Measurements from ENCODE around the gene RBM28. TPM values are rescaled to one million over a fixed set of nuclear protein-coding genes. Genes with fewer than 3 reads are reported as not detected.

RBM28 gene
- total RNA-seq, 2 experiments from 2014 or later, result 46.2 to 56.0 TPM

- Mint-ChIP-seq H3K36me3 (peaks cover 3% of the 10 kb centered on the region), H3K27ac (no peak overlapping the region), H3K9me3 (peaks cover 8% of the 10 kb centered on the region), H3K4me1 (ENCODE audit: low read depth) (no peaks in the 10 kb centered on the region), H3K4me3 (no peak overlapping the region), H3K27me3 (peaks cover 10% of the 10 kb centered on the region)
- POLR2A ChIA-PET, result no interaction called here
- CTCF ChIA-PET, result interaction anchor here (0.5 kb wide), 1 partner anchor 589 kb away, joined by 3 read pairs; no protein-coding TSS in a partner anchor
- intact Hi-C loops (cut with micrococcal nuclease), result no loop called here
- DNase-seq, result no peak
Measured at GRCh38 chr7:128274246-128274883, 69.3 kb downstream of the RBM28 start.

GRCh38 chr7:128271942-128272481, 71.7 kb downstream of the RBM28 start:
- H3K27me3 Mint-ChIP-seq, result peaks cover 22% of the 10 kb centered on the region
- H3K36me3 Mint-ChIP-seq, result no peaks in the 10 kb centered on the region
- no peaks in the 10 kb centered on the region for H3K9me3 Mint-ChIP-seq
- intact Hi-C loops (cut with micrococcal nuclease), result no loop called here
- no peak for DNase-seq
- H3K27ac Mint-ChIP-seq, result no peak overlapping the region
- no peak overlapping the region for H3K4me3 Mint-ChIP-seq
- ChIA-PET POLR2A (no interaction called here), CTCF (no interaction called here)
- no peaks in the 10 kb centered on the region for H3K4me1 Mint-ChIP-seq (ENCODE audit: low read depth)

GRCh38 chr7:128271471-128271941, 72.2 kb downstream of the RBM28 start:
- intact Hi-C loops (cut with micrococcal nuclease), result no loop called here
- no peak for DNase-seq
- Mint-ChIP-seq H3K27ac (no peak overlapping the region), H3K4me1 (ENCODE audit: low read depth) (no peaks in the 10 kb centered on the region), H3K27me3 (peaks cover 22% of the 10 kb centered on the region), H3K4me3 (no peak overlapping the region), H3K36me3 (no peaks in the 10 kb centered on the region), H3K9me3 (no peaks in the 10 kb centered on the region)
- POLR2A ChIA-PET, result no interaction called here
- CTCF ChIA-PET, result no interaction called here

GRCh38 chr7:128270826-128271272, 72.9 kb downstream of the RBM28 start:
- no peak for DNase-seq
- Mint-ChIP-seq H3K27ac (no peak overlapping the region), H3K4me3 (no peak overlapping the region), H3K9me3 (no peaks in the 10 kb centered on the region), H3K36me3 (no peaks in the 10 kb centered on the region), H3K4me1 (ENCODE audit: low read depth) (no peaks in the 10 kb centered on the region), H3K27me3 (peaks cover 24% of the 10 kb centered on the region)
- POLR2A ChIA-PET, result no interaction called here
- intact Hi-C loops (cut with micrococcal nuclease), result no loop called here
- CTCF ChIA-PET, result no interaction called here

- no peak for DNase-seq
- H3K4me3 Mint-ChIP-seq, result no peak overlapping the region
- no peak overlapping the region for H3K27ac Mint-ChIP-seq
- H3K9me3 Mint-ChIP-seq, result no peaks in the 10 kb centered on the region
- H3K27me3 Mint-ChIP-seq, result peaks cover 21% of the 10 kb centered on the region
- H3K36me3 Mint-ChIP-seq, result no peaks in the 10 kb centered on the region
- POLR2A ChIA-PET, result no interaction called here
- CTCF ChIA-PET, result no interaction called here
- H3K4me1 Mint-ChIP-seq (ENCODE audit: low read depth), result no peaks in the 10 kb centered on the region
- intact Hi-C loops (cut with micrococcal nuclease), result no loop called here
Measured at GRCh38 chr7:128268233-128268632, 75.5 kb downstream of the RBM28 start.

- Mint-ChIP-seq H3K36me3 (no peaks in the 10 kb centered on the region), H3K27me3 (peaks cover 21% of the 10 kb centered on the region), H3K4me3 (no peak overlapping the region), H3K4me1 (ENCODE audit: low read depth) (no peaks in the 10 kb centered on the region), H3K9me3 (no peaks in the 10 kb centered on the region), H3K27ac (no peak overlapping the region)
- intact Hi-C loops (cut with micrococcal nuclease), result no loop called here
- no peak for DNase-seq
- CTCF ChIA-PET, result no interaction called here
- POLR2A ChIA-PET, result no interaction called here
Measured at GRCh38 chr7:128267595-128267924, 76.1 kb downstream of the RBM28 start.

GRCh38 chr7:128266883-128267594, 76.7 kb downstream of the RBM28 start:
- H3K4me3 Mint-ChIP-seq, result no peak overlapping the region
- ChIA-PET CTCF (no interaction called here), POLR2A (no interaction called here)
- H3K27ac Mint-ChIP-seq, result no peak overlapping the region
- H3K4me1 Mint-ChIP-seq (ENCODE audit: low read depth), result no peaks in the 10 kb centered on the region
- H3K9me3 Mint-ChIP-seq, result no peaks in the 10 kb centered on the region
- DNase-seq, result no peak
- H3K36me3 Mint-ChIP-seq, result no peaks in the 10 kb centered on the region
- H3K27me3 Mint-ChIP-seq, result peaks cover 18% of the 10 kb centered on the region
- intact Hi-C loops (cut with micrococcal nuclease), result no loop called here

- ChIA-PET POLR2A (no interaction called here), CTCF (interaction anchor here (1.3 kb wide), 1 partner anchor 131 kb away, joined by 3 read pairs; no protein-coding TSS in a partner anchor)
- DNase-seq, result no peak
- Mint-ChIP-seq H3K36me3 (no peaks in the 10 kb centered on the region), H3K4me3 (no peak overlapping the region), H3K27ac (no peak overlapping the region), H3K4me1 (ENCODE audit: low read depth) (no peaks in the 10 kb centered on the region), H3K27me3 (peaks cover 18% of the 10 kb centered on the region), H3K9me3 (no peaks in the 10 kb centered on the region)
- intact Hi-C loops (cut with micrococcal nuclease), result no loop called here
Measured at GRCh38 chr7:128266529-128266882, 77.2 kb downstream of the RBM28 start.

GRCh38 chr7:128265906-128266300, 77.8 kb downstream of the RBM28 start:
- ChIA-PET CTCF (interaction anchor here (1.3 kb wide), 1 partner anchor 130 kb away, joined by 3 read pairs; no protein-coding TSS in a partner anchor), POLR2A (no interaction called here)
- H3K36me3 Mint-ChIP-seq, result no peaks in the 10 kb centered on the region
- DNase-seq, result no peak
- peaks cover 15% of the 10 kb centered on the region for H3K27me3 Mint-ChIP-seq
- no peaks in the 10 kb centered on the region for H3K4me1 Mint-ChIP-seq (ENCODE audit: low read depth)
- no peak overlapping the region for H3K27ac Mint-ChIP-seq
- no peaks in the 10 kb centered on the region for H3K9me3 Mint-ChIP-seq
- H3K4me3 Mint-ChIP-seq, result no peak overlapping the region
- intact Hi-C loops (cut with micrococcal nuclease), result no loop called here

GRCh38 chr7:128265156-128265905, 78.4 kb downstream of the RBM28 start:
- intact Hi-C loops (cut with micrococcal nuclease), result no loop called here
- Mint-ChIP-seq H3K27ac (no peak overlapping the region), H3K4me1 (ENCODE audit: low read depth) (no peaks in the 10 kb centered on the region), H3K9me3 (no peaks in the 10 kb centered on the region), H3K27me3 (peaks cover 18% of the 10 kb centered on the region), H3K4me3 (no peak overlapping the region), H3K36me3 (no peaks in the 10 kb centered on the region)
- no peak for DNase-seq
- CTCF ChIA-PET, result interaction anchor here (1.3 kb wide), 1 partner anchor 130 kb away, joined by 3 read pairs; no protein-coding TSS in a partner anchor
- POLR2A ChIA-PET, result no interaction called here

- no peaks in the 10 kb centered on the region for H3K4me1 Mint-ChIP-seq (ENCODE audit: low read depth)
- ChIA-PET CTCF (no interaction called here), POLR2A (no interaction called here)
- no peak overlapping the region for H3K27ac Mint-ChIP-seq
- no peak overlapping the region for H3K4me3 Mint-ChIP-seq
- no peaks in the 10 kb centered on the region for H3K36me3 Mint-ChIP-seq
- intact Hi-C loops (cut with micrococcal nuclease), result no loop called here
- DNase-seq, result no peak
- H3K27me3 Mint-ChIP-seq, result peaks cover 16% of the 10 kb centered on the region
- no peaks in the 10 kb centered on the region for H3K9me3 Mint-ChIP-seq
Measured at GRCh38 chr7:128264477-128264876, 79.2 kb downstream of the RBM28 start.

GRCh38 chr7:128263420-128263819, 80.3 kb downstream of the RBM28 start:
- H3K4me1 Mint-ChIP-seq (ENCODE audit: low read depth), result no peaks in the 10 kb centered on the region
- CTCF ChIA-PET, result no interaction called here
- peaks cover 8% of the 10 kb centered on the region for H3K27me3 Mint-ChIP-seq
- no peaks in the 10 kb centered on the region for H3K9me3 Mint-ChIP-seq
- no peak overlapping the region for H3K4me3 Mint-ChIP-seq
- no peaks in the 10 kb centered on the region for H3K36me3 Mint-ChIP-seq
- POLR2A ChIA-PET, result no interaction called here
- intact Hi-C loops (cut with micrococcal nuclease), result no loop called here
- DNase-seq, result no peak
- H3K27ac Mint-ChIP-seq, result no peak overlapping the region

All from activated CD4-positive, alpha-beta memory T cell treated with anti-CD3 and anti-CD28 coated beads for 36 hours (primary cell).